Stimulated activated CD8-positive, alpha-beta memory T cell treated with anti-CD3 and anti-CD28 coated beads, Interleukin-15, amount 100 ng/mL, for 24 hours (primary cell): Measurements from ENCODE around the gene ATP2B3.

Experiments used
- DNase-seq: peaks from one replicate; pipeline ENCODE4 v3.0.0-alpha.2; 2020; ENCODE audit warnings: low read depth

The ATP2B3 gene

DNA sequence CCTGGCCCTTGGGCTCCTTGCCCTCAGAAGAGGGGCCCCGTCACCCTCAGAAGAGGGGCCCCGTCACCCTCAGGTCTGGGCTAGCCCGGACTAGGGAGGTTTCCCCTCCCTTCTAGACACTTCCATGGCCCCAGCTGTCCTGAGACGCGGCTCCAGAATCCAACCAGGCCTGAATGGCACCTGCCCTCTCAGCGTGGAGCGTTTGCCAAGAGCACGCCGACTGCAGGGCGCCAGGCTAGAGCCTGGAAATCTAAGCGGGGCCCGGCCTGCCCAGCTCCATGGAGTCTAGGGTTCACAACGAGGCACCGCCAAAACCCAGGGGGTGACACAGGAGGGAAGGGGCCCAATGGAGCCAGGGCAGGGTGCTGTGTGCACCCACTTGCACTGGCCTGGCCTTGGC, 7.8 kb upstream of the ATP2B3 start:
- DNase-seq = no peak

DNA sequence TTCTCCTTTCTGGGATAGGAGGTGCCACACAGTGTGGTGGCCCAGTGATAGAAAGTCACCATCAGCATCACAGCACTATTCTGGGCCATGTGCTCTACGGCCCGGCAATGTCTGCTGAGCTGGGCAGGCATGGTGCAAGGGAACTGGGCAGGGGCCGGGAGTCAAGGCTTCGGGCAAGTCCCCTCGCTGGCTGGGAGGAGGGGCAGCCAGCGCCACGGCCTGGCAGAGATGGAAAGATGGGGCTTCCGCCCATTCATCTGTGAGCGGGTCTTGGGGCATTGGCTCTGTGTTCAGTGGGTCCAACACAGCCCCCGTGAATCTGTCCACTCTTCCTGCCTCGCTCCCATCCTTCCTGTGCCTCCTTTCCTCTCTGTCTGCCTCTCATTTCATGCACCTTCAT, 7.1 kb upstream of the ATP2B3 start:
- no peak for DNase-seq

DNA sequence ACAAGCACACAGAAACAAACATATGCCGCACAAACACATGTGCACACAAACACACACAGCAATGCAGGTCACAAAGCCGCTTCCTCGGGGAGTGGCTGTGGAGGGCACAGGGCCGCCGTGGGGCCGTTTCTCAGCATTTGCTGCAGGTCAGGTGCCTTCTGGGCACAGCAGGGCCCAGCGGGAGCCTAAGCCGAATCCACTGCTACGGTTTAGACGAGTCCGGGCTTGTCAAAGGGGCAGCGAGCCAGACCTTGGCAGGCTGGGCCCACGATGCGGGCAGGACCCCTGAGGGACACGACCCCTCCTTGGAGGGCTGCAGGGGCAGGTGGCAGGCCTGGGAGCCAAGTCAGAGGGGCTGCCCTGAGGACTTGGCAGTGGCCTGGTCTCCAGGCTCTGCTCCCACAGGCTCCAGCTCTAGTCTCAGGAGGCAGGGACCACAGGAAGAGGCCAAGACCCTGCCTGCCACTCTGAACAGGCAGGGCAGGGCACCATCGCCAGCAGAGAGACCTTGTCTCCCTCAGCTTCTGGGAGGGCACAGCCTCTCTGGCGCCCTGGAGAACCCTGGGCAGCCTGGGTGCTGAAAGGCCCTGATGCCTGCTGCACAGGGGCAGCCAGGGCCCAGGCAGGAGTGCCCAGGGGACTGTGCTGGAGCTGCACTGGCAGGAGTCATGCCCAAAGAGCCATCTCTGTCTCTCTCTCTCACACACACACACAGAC, 5.5 kb upstream of the ATP2B3 start:
- no peak for DNase-seq

DNA sequence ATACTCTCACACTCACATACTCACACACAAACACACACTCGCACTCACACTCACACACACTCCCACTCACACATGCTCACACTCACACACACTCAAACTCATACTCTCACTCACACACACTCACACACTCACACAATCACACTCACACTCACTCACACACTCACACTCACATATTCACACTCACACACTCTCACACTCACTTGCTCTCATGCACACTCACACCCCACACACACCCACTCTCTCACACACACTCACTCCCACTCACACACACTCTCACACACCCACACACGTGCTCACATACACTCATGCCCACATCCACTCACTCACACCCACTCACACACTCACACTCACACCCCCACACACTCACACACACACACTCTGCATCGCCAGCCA, 4.9 kb upstream of the ATP2B3 start:
- DNase-seq = no peak

DNA sequence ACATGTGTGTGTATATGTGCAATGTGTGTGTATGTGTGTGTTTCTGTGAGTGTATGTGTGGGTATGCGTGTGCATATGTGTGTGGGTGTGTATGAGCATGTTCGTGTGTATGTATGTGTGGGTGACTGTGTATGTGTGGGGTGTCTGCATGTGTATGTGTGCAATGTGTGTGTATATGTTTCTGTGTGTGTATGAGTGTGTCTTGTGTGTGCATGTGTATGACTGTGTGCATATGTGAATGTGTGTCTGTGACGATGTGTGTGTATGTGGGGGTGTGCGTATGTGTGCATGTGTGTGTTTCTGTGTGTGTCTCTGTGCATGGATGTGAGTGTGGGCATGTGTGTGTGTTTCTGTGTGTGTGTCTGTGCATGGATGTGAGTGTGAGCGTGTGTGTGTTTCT, 4.2 kb upstream of the ATP2B3 start:
- DNase-seq = no peak

DNA sequence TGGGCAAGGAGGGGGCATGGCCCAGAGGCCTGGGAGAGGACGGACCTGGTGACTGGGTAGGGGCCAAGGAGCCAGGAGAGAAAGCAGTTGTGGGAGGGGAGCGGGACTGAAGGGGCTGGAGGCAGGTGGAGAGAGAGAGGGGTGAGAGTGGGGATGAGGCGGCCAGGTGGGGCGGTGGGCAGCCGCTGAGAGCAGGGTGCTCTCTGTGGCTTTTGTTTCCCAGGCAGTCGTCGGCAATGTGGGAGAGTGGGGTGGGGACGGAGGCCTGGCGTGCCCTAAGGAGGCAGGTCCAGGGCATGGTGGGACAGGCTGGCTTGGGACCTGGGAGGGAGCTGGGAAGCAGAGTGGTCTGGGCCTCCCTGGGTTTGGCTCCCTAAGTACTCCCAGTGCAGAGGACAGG, 3.2 kb upstream of the ATP2B3 start:
- DNase-seq = no peak

DNA sequence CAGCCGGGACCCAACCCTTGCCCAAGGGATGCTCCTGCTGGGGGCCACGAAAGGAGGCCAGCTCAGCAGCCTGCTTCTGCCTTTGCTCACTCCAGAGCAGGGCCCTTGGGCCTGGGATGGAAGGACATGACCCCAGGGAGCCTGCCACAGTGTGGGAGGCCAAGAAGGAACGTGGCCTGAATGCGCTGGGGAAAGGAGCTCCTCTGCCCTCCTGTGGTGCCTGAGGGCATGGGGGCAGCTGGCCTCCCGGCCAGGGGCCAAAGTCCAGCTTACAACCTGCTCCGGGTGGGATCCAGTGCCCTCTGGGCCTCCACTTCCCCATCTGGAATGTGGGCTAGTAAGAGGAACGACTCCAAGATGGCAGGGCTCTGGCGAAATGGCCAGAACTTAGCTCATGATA, 2.0 kb upstream of the ATP2B3 start:
- DNase-seq = no peak

DNA sequence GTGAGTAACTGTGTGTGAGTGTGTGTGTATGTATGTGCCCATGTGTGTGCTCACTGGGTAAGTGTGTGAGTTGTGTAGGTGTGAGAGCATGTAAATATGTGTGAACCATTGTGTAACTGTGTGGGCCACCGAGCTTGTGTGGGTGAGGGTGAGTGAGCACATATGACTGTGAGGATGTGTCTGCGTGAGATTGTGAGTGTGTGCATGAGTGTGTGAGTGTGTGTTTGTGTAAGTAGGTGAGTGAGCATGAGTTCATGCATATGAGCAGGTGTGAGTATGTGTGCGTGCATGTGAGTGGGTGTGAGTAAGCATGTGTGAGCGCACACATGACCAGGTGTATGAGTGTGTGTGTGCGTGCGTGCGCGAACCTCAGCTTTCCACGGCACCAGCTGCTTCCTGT, 1.4 kb upstream of the ATP2B3 start:
- DNase-seq = no peak

DNA sequence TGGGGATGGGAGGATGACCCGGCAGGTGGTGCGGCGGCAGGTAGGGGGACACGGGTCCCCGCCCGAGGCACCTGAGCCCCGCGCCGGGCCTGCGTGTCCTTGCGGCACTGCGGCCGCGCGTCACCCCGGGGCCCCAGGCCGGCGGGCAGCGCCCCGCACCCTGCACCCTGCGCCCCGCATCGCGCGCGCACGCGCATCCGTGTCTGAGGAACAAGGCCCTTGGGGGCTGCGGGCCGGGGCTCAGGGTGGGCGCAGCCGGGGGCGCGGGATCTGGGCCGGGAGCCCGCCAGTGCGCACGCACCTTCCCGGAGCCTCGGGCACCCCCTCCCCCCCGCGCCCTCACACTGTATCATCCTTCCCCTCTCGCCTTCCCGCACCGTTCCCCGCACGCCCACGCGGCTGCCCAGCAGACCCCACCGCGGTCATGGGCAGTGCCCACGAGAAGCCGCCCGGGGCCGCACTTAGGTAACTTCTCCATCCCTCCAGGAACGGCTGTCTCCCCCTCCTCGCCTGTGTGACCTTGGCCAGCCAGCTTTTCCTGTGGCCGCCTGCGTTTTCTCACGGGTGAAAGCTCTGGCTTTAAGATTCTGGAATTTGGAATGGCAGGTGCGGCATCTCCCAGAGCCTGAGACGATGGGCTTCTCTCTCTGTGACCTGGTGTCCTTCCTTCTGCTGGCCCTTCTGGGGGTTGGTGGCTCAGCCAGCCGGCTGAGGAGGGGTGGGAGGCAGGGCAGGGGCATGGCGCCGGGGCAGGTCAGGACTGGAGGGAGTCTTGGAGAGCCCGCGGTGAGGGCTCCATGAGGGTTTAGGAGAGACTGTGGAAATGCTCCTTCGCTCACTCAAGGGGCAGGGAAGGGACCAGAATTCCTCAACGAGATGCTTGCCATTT, 748 bp downstream of the ATP2B3 start:
- DNase-seq = no peak

DNA sequence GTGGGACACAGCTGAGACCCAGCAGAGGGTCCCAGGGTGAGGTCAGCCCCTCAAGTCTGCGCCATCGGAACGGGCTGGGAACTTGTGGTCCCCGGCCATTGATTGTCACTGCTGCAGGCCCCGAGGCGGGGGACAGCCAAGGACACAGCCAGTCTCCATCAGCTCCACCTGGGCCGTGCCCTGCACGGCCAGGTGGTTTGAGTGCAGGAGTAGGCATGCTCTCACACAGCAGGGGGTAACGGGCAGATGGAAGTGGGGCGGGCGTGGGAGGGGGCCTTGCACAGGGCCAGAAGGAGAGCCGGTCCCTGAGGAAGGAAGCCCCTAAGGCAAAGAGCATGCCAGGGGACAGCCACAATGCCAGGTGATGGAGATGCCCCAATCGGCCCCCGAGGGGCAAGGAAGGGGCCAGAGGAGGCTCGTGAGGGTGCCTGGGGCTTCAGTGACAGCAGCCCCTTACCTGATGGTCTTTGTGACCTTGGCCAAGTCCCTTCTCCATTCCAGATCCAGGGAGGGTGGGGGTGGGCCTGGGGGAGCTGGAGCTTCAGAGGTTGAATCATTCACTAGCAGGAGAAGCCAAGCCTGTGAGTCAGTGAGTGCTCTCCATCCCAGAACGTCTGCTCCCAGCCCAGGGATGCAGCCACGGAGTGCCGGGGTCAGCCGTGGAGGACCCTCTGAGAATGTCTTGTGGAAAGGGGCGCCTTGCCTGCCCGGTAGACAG, 2.3 kb downstream of the ATP2B3 start:
- no peak for DNase-seq

DNA sequence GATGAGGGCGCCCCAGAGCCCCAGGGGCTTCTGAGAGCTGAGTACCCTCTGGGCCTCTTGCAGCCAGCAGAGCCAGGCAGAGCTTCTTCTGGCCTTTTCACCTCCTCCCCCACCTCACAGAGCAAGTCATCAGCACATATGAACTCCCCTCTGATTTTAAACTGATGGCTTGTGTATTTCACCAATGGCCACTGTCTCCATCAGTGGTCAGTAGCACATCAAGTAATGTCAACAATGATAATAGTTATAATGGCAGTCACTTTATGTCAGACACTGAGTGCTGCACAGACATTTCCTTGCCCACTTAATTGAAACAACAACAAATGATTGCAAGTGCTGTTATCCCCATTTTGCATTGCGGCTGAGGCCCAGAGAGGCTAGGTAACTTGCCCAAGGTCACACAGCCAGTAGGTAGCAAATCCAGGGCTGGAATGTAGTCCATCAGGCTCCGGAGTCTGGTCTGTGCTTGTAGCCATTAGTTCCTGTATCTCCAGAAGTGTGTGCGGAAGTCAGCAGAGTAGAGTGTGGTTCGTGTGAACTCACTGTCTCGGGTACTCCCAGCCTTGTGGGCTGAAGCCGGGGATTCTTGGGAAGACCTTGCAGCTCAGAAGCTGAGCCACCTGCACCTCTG, 3.0 kb downstream of the ATP2B3 start:
- DNase-seq = no peak

DNA sequence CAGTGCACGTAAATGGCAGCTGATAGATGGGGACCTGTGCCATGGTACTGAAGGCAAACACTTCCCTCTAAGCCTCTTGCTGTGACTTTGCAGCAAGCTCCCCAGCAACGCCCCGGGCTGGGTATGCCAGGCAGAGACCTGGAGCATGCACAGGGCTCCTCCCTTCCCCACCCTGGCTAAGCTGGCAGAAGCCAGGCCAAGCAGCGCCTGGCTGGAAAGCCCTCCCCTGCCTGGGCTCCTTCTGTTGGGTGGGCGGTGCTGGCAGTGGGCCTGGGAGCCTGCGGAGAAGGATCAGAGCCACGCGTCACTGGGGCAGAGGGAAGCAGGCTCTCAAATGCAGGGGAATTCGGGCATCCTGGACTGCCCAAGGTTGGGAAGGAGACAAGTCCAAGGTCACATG, 3.6 kb downstream of the ATP2B3 start:
- DNase-seq = no peak

DNA sequence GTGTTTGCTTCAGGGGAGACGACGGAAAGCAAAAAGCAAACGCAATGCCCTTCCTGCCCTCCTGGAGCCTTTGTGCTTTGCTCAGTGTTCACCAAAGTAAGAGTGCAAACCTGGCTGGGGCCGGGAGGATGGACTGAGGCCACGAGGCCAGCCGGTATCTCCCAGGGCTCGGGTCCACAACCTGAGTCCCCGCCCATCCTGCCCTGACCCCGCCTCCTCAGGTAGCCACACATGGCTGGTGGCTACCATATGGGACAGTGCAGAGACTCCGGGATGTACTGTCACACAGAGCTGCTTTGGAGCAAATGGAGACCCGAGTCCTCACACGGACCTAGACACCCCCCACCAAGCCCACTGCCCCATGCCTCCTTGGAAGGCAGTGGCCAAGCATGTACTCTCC, 4.8 kb downstream of the ATP2B3 start:
- no peak for DNase-seq

DNA sequence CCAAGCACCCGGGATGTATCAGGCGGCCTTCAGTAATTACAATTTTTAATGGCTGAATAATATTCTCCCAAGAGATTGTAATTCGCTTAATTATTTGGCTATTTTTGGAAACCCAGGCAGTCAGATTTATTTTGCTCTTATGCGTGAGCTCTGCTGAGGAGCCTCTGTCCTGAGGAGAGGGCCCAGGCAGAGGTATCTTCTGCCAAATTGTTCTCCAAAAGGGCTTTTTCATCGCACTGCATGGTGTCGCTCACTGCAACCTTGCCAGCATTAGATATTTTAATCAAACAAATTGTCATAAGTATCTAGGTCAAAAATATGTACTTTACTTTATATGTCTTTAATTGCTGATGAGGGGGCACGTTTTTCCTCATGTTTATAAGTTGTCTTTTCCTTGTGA, 5.8 kb downstream of the ATP2B3 start:
- no peak for DNase-seq

DNA sequence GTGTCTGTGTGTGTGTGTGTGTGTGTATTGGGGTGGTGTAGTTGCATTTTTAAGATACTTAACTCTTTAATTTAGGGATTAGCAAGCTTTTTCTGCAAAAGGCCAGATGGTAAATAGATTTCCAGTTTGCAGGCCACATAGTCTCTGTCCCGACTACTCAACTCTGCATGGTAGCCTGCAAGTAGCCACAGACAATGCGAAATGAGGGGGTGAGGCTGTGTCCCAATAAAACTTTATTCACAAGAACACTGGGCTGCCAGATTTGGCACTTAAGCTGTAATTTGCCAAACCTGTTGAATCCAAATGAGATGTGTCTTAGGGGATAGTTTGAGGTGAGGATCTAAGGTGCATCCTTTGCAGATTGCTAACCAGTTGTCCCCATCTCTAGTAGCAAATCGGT, 6.8 kb downstream of the ATP2B3 start:
- no peak for DNase-seq

DNA sequence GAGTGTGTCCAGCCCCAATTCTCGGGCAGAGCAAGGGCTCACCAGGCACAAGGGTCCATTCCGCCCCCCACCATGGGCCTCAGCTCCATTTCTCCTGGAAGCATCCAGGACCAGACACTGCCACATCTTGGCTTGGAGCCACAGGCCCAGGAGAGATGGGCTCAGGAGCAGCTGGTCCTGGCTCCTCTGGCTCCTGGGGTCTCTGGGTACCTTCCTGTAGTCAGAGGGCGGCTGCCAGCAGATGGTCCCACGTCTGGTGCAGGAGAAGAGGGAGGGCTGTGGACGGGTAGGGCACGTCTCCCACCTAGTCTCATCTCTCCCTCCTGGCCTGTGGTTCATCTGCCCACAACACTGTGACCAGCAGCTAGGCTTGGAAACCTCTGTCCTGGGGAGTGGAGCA, 8.0 kb downstream of the ATP2B3 start:
- no peak for DNase-seq

DNA sequence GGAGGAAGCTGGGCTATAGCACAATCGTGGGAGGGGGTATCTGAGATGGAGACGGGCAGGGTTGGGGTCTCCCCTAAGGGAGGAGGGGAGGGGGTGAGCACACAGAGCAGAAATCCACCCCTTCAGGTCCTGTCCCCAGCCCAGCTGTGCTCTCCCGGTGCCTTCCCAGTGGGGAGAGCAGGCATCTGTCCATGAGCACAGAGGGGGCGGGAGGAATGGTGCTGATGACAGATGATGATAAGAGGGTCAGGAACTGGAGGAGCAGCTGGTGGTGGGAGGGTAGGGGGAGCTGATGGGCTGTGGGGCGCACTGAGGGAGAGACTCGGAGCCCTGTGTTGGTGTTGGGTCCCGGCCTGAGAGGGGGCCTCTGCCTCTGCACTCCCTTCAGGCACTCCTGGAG, 8.6 kb downstream of the ATP2B3 start:
- no peak for DNase-seq

DNA sequence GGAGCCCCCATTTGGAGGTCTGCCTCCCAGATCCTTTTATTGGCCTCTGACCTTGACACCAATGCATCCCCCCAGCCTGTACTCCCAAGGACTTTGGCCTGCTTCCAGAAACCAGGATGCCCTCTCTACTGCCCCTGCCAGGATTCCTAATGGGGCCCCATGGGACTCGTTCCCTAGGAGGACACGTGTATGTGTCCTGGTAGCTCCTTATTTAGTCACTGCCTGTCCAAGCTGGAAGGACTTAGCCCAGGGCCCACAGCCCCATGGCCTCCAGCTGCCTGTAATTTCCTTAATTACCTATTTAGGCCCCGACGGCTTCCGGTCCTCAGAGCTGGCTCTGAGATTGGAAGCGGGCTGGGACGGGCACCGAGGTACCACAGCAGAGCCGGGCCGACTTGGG, 9.4 kb downstream of the ATP2B3 start:
- DNase-seq = no peak

DNA sequence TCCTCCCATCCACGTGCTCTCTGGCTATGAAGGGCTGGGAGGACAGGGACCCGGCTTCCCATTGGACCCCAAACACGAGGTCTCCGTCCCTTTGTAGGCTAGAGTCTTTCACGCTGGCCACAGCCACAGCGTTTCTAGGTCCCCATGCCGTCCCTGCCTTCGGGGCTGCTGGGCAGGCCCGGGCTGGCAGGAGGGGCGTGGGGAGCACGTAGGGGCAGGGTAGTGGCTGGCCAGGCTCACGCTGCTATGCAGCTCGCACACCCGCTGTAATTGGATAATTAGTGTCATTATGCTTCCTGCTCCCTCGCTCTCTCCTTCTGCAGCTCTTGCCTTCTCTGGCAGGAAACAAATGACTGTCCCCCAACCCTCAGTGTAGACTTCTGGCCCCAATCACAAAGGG, 9.8 kb downstream of the ATP2B3 start:
- no peak for DNase-seq

DNA sequence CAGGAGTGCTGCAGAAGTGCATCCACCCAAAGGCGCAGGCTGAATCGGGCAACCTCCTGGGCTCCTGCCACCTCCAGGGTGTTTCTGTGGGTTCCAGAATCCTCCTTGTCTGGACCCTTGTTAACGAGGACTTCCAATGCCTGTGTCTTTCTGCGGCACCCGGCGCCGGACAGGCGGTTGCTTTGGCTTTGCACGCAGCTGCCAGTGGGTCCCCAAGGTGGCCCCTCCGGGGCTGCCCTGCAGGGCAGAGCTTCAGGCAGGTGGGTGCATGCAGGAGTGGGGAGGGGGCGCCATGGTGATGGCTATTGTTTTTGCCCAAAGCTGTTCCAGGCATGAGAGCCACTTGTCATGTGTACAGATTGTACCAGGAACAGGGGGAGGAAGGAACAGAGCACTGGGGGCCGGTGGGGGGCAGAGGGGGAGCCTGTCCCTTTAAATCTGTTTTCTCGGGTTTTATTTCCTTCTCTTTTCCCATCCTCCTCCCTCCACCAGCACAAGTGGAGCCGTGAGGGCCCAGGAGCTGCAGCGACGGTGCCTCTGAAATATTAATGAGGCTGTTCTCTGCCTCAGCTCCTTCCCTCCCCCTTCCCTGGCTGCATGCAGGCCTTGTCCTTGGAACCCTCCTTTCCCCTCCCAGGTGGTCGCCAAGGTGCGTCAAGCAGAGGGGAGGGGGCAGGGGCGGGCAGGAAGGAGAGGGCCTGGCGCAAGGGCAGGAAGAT, 13.1 kb downstream of the ATP2B3 start:
- DNase-seq = no peak

DNA sequence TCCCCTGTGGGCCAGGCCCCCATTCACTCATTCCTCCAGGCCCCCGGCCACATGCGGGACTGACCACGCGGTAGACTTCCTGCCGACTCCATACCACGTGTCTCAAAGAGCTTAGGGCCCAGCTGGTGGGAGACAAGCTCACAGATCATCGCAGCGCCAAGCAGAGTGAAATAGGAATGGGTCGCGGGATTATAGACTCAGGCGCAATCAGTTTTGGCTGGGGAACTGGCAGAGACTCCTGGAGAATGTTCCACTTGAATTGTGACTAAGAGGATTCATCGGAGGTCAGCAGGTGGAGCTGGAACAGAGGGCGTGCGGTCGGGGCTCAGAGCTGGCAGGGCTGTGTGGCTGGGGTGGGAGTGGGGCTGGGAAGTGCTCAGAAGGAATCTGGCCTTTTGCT, 15.6 kb downstream of the ATP2B3 start:
- DNase-seq = no peak

DNA sequence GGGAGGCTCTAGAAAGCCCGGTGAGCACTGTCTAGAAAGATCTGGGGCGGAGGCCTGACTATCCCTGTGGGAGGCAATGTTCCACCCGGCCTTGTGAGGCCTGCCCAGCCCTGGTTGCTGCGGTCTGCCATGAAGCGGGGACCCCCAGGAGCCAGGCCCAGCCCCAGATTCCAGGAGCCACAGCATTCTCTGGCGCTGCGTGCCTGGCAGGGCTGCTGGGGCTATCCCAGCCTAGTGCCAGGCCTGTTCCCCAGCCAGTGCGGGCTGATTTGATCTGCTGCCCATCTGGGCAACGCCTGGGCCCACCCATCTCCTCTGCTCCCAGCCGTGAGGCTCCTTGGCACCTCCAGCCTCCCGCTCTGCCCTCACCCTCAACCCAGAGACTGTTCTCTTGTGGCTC, 19.6 kb downstream of the ATP2B3 start:
- no peak for DNase-seq
